ENCODE results near the gene TACC2.

GRCh38 chr10:122062831-122063674 lies 74.1 kb downstream of the TACC2 start:
- TF ChIP-seq EP300 (IDR thresholded peaks at IDR 0.05) (peak; percentile 57), POLR2A (IDR thresholded peaks at IDR 0.05) (peak in 1 of 4 donors; percentile 55), CTCF (IDR thresholded peaks at IDR 0.05) (no peak), POLR2AphosphoS5 (IDR thresholded peaks at IDR 0.05) (peak; percentile 91 to 98 (median 97))
